Measurements from ENCODE around the gene GPC6. TPM values are rescaled to one million over a fixed set of nuclear protein-coding genes. Genes with fewer than 3 reads are reported as not detected.

Gene GPC6
- total RNA-seq, 1 experiment from 2014 or later = 0.22 TPM

DNA sequence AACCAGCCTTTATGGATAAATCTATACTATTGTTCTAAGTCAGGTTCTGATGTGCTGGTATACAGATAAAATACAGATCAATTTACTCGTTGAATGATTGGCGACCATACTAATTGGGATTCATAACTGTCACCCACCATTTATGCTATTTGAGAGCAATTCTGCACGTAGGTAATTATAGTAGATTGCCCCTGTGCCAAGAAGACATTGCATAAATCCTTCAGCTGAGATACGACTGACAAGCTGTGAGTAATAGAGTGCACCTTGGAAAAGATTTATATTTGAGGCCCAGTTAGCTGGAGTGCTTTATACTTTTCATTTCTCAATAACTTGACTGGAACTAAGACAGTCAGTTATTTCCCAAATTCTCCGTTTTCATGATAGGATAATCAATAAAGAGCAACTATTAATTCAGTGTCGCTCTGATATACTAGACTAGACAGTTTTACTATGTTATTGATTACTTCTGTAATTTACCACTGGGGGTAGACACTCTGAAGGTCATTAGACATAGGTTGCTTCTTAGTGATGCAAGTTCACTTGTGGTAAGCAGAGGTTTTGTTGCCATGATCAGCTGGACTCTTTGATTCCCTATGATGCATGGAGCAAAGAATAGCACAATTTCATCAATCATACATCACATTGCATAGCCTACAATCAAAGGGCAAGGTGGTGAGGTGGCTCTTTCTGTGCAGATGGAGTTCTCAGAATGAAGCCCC lies 536.3 kb downstream of the GPC6 start:
- RAD21 ChIA-PET (ENCODE audit: low non-redundant PET in 1 of 2, low total read pairs in 2 of 2, uncharacterized antibody in 2 of 2, unreplicated experiment in 2 of 2) = no interaction called here
- intact Hi-C loops (cut with micrococcal nuclease) = no loop called here
- H2AFZ ChIP-seq (ENCODE audit: low read depth, low read length, poor library complexity, severe bottlenecking) = no peak overlapping the region
- no peaks in the 10 kb centered on the region for H3K4me1 ChIP-seq (ENCODE audit: control insufficient read depth in 1 of 2, insufficient read depth in 2 of 2, low read length in 2 of 2)
- CTCF ChIA-PET = no interaction called here
- no peaks in the 10 kb centered on the region for H3K9me2 ChIP-seq (ENCODE audit: insufficient read depth)
- H3K4me3 ChIP-seq (replicated peaks in 1 of 2; ENCODE audit: low read depth in 1 of 2, low read length in 2 of 2) = no peak overlapping the region
- ATAC-seq (no peak), DNase-seq (ENCODE audit: low read depth, low spot score) (no peak)
- TF ChIP-seq, protein P1, sequence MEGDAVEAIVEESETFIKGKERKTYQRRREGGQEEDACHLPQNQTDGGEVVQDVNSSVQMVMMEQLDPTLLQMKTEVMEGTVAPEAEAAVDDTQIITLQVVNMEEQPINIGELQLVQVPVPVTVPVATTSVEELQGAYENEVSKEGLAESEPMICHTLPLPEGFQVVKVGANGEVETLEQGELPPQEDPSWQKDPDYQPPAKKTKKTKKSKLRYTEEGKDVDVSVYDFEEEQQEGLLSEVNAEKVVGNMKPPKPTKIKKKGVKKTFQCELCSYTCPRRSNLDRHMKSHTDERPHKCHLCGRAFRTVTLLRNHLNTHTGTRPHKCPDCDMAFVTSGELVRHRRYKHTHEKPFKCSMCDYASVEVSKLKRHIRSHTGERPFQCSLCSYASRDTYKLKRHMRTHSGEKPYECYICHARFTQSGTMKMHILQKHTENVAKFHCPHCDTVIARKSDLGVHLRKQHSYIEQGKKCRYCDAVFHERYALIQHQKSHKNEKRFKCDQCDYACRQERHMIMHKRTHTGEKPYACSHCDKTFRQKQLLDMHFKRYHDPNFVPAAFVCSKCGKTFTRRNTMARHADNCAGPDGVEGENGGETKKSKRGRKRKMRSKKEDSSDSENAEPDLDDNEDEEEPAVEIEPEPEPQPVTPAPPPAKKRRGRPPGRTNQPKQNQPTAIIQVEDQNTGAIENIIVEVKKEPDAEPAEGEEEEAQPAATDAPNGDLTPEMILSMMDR (IDR thresholded peaks at IDR 0.05 in 2 of 3, conservative IDR thresholded peaks at IDR 0.05 in 1 of 3; ENCODE audit: borderline replicate concordance in 1 of 3, insufficient read depth in 1 of 3, low read depth in 2 of 3, low read length in 2 of 3) = no peak
- TF ChIP-seq TCF7L2 (IDR thresholded peaks at IDR 0.05; ENCODE audit: borderline replicate concordance, extremely low read depth, insufficient read depth, insufficient read length) (no peak), EGR1 (IDR thresholded peaks at IDR 0.05; ENCODE audit: low read depth) (no peak), JUND (IDR thresholded peaks at IDR 0.05) (no peak), POLR2A (IDR thresholded peaks at IDR 0.05; ENCODE audit: borderline replicate concordance, extremely low read depth, insufficient read depth, insufficient read length) (no peak), EZH2 (IDR thresholded peaks at IDR 0.05) (no peak)
- POLR2A ChIA-PET = no interaction called here
- no peaks in the 10 kb centered on the region for H3K27me3 ChIP-seq (ENCODE audit: insufficient read depth, low read length)
- no peaks in the 10 kb centered on the region for H4K20me1 ChIP-seq (ENCODE audit: insufficient read depth)
- H3K9me3 ChIP-seq (ENCODE audit: control insufficient read depth in 1 of 2, insufficient read depth in 1 of 2, low read depth in 1 of 2, low read length in 2 of 2) = peaks cover 11 to 19% of the 10 kb centered on the region in 2 experiments; a peak in 2 of 4 replicates
- no peaks in the 10 kb centered on the region for H3K36me3 ChIP-seq (ENCODE audit: control insufficient read depth in 1 of 2, insufficient read depth in 2 of 2, low read length in 2 of 2)
- no peaks in the 10 kb centered on the region for H3K79me2 ChIP-seq (ENCODE audit: insufficient read depth, low read length)
- no TSS peak for BruUV-seq (replicated peaks)
- no peak overlapping the region for H3K27ac ChIP-seq (ENCODE audit: low read depth, low read length)
- H3K9ac ChIP-seq (ENCODE audit: low read length) = no peak overlapping the region
- H3K4me2 ChIP-seq (ENCODE audit: low read length) = no peak overlapping the region

DNA sequence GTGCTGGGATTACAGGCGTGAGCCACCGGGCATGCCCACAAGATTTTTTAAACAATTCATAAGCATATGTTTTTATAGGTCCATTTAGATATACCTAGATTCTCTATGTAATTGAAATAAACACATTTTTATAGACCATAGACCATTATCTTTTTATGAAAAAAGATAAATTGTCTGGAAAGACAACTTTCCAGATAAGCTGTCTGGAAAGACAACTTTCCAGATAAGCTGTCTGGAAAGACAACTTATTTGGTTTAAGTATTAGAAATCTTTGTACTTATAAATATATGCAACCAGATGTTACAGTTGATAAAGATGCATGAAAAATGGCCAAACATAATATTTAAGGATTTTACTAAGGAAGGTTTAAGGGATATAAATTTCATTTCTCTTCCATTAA lies 538.5 kb downstream of the GPC6 start:
- intact Hi-C loops (cut with micrococcal nuclease) = no loop called here
- ChIA-PET RAD21 (ENCODE audit: low non-redundant PET in 1 of 2, low total read pairs in 2 of 2, uncharacterized antibody in 2 of 2, unreplicated experiment in 2 of 2) (no interaction called here), POLR2A (no interaction called here), CTCF (no interaction called here)
- no peak for DNase-seq (ENCODE audit: low read depth, low spot score)
- ATAC-seq = no peak
- Histone ChIP-seq H3K27me3 (ENCODE audit: insufficient read depth, low read length) (no peaks in the 10 kb centered on the region), H2AFZ (ENCODE audit: low read depth, low read length, poor library complexity, severe bottlenecking) (no peak overlapping the region), H3K36me3 (ENCODE audit: control insufficient read depth in 1 of 2, insufficient read depth in 2 of 2, low read length in 2 of 2) (no peaks in the 10 kb centered on the region), H3K79me2 (ENCODE audit: insufficient read depth, low read length) (no peaks in the 10 kb centered on the region), H3K9ac (ENCODE audit: low read length) (no peak overlapping the region), H4K20me1 (ENCODE audit: insufficient read depth) (no peaks in the 10 kb centered on the region), H3K9me2 (ENCODE audit: insufficient read depth) (no peaks in the 10 kb centered on the region), H3K27ac (ENCODE audit: low read depth, low read length) (no peak overlapping the region), H3K4me2 (ENCODE audit: low read length) (no peak overlapping the region), H3K4me3 (replicated peaks in 1 of 2; ENCODE audit: low read depth in 1 of 2, low read length in 2 of 2) (no peak overlapping the region), H3K9me3 (ENCODE audit: control insufficient read depth in 1 of 2, insufficient read depth in 1 of 2, low read depth in 1 of 2, low read length in 2 of 2) (peaks cover 18 to 29% of the 10 kb centered on the region in 2 experiments; a peak in 2 of 4 replicates), H3K4me1 (ENCODE audit: control insufficient read depth in 1 of 2, insufficient read depth in 2 of 2, low read length in 2 of 2) (no peaks in the 10 kb centered on the region)
- BruUV-seq (replicated peaks) = no TSS peak
- TF ChIP-seq, protein P2, sequence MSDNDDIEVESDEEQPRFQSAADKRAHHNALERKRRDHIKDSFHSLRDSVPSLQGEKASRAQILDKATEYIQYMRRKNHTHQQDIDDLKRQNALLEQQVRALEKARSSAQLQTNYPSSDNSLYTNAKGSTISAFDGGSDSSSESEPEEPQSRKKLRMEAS (IDR thresholded peaks at IDR 0.05) = no peak
- TF ChIP-seq TCF7L2 (IDR thresholded peaks at IDR 0.05; ENCODE audit: borderline replicate concordance, extremely low read depth, insufficient read depth, insufficient read length) (no peak), SIN3A (IDR thresholded peaks at IDR 0.05; ENCODE audit: low read depth) (no peak), SP1 (IDR thresholded peaks at IDR 0.05; ENCODE audit: low read depth) (no peak), SRF (IDR thresholded peaks at IDR 0.05; ENCODE audit: low read depth) (no peak), CEBPB (IDR thresholded peaks at IDR 0.05; ENCODE audit: low read depth) (no peak), POLR2A (IDR thresholded peaks at IDR 0.05; ENCODE audit: borderline replicate concordance, extremely low read depth, insufficient read depth, insufficient read length) (no peak), RAD21 (IDR thresholded peaks at IDR 0.05; ENCODE audit: low read depth) (no peak)
- TF ChIP-seq, protein P3, sequence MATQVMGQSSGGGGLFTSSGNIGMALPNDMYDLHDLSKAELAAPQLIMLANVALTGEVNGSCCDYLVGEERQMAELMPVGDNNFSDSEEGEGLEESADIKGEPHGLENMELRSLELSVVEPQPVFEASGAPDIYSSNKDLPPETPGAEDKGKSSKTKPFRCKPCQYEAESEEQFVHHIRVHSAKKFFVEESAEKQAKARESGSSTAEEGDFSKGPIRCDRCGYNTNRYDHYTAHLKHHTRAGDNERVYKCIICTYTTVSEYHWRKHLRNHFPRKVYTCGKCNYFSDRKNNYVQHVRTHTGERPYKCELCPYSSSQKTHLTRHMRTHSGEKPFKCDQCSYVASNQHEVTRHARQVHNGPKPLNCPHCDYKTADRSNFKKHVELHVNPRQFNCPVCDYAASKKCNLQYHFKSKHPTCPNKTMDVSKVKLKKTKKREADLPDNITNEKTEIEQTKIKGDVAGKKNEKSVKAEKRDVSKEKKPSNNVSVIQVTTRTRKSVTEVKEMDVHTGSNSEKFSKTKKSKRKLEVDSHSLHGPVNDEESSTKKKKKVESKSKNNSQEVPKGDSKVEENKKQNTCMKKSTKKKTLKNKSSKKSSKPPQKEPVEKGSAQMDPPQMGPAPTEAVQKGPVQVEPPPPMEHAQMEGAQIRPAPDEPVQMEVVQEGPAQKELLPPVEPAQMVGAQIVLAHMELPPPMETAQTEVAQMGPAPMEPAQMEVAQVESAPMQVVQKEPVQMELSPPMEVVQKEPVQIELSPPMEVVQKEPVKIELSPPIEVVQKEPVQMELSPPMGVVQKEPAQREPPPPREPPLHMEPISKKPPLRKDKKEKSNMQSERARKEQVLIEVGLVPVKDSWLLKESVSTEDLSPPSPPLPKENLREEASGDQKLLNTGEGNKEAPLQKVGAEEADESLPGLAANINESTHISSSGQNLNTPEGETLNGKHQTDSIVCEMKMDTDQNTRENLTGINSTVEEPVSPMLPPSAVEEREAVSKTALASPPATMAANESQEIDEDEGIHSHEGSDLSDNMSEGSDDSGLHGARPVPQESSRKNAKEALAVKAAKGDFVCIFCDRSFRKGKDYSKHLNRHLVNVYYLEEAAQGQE (IDR thresholded peaks at IDR 0.05; ENCODE audit: low read depth) = no peak
